Fibroblast of skin of right quadriceps (primary cell): Measurements from ENCODE around the gene CRISP2.
"Not testable (repeated sequence)": the region's sequence is repeated elsewhere in the genome, so short reads cannot be mapped to it uniquely, and the experiment has no call there.

ENCODE experiments used
- DNase-seq: peaks from one replicate; pipeline ENCODE4 v3.0.0-alpha.2; 2013

The CRISP2 gene, protein sequence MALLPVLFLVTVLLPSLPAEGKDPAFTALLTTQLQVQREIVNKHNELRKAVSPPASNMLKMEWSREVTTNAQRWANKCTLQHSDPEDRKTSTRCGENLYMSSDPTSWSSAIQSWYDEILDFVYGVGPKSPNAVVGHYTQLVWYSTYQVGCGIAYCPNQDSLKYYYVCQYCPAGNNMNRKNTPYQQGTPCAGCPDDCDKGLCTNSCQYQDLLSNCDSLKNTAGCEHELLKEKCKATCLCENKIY

DNA sequence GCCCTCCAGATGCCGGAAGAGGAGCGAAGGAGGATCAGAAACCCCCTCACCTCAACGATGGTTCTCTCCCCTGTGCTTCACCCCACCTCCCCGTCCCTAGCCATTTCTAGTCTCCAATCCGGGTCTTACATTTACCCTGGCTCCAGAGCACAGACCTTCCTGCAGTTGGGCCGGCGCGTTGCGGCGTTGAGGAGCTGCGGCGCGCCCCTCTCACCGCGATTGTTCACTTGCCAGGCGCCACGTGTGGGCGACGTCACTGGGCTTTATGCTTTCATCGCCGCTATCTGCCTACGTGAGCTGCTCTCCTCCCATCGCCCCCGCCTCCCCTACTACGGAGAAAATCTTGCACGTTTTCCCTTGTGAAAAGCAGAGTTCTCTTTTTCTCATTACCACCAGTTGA lies at the start of gene CRISP2:
Gene CRISP2 (minus strand): TSS at position 198 of the 400 bp plus-strand sequence. CDS start 4,347 bp downstream, outside the sequence.
- DNase-seq, result no peak

DNA sequence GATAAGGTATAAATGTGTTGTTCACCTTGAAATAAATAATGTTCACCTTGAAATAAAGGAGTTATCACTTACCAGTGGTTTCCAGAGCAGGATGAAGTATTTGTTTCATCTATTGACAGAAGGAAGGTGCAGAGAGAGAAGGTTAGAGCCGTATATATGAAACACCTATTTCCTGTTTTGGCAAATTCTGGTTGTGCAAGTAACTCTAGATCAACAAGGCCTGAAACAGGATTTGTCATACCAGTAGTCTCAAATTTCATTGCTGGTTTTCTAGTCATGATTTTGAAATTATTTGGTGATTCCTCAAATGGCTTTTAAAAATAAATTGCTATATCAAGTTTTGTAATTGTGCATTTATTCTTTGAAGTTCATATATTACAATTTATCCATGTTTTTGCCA lies 30.9 kb upstream of the CRISP2 start, which contains the start of gene CRISP3:
Gene CRISP3 (minus strand): TSS at position 130 of the 400 bp plus-strand sequence. CDS start 21 bp downstream, at position 109.
- no peak for DNase-seq

DNA sequence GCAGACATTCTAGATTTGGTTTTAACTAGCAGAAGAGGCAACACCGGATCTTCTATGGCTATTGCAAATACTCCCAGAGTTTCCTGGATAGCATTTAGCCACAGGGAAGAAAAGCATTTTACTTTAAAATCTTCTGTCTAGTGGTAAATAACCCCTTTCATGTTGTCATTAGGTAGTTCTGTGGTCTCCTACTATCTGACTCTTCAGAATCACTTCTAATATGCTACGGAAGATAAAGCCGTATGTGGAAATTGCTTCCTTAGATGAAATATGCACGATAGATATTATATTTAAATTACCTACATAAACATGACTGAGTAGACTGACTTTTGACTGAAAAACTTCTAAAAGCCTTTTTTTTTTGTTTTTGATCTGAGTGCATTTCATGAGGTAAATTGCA lies 30.1 kb upstream of the CRISP2 start:
- no peak for DNase-seq

DNA sequence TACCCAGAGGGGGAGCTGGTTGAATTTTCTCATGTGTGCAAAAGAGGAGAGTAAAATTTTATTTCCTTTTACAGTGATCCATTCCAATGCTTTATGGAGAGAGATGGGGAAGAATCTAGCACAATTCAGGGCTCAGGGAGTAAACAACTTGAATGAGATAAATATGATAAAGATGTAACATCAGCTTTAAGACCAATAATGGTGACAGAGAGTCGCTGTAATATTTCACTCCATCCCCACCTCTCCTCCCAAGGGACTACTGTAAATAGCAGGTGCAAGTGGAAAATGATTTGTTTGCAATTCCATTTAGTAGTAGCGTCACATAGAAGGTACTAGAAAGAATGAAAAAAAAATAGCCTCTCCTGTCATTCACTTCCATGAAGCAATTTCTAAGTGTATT lies 26.1 kb upstream of the CRISP2 start:
- DNase-seq, result no peak

DNA sequence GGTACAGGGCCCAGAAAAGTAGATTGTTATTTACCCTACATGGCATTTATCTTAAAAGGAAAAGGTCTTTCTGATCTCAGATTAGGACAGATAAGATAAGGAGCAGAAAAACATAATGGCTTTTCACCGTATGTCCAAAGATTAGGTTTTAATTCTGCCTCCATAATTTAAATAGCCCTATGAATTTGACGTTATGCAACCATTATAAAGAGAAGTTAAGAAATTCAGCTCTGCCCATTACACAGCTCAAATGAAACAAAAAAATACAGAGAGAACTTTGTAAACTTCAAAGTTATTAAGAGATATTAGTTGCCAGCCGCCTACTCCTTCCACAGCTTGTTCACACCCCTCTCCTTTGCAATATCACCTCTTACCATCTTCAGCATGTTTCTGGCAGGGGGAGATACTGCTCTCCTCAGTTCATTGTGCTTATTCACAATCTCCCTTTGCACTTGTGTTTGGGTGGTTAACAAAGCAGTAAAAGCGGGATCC lies 22.7 kb upstream of the CRISP2 start:
- DNase-seq, result no peak

DNA sequence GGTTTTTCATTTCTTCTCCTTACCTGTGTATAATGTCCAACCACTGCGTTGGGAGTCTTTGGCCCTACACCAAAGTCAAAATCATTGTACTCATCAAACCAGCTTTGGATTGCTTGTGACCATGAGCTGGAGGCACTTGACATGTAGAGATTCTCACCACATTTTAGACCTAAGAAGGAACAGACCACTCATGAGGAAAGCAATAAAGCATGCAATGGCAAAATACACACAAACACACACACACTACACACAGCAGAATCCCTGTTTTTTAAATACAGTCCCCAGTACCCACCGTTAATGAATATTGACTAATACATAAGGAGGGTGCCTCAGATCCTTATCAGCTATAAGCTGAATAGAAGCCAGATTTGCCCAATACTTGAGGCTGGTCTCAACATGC lies 20.3 kb upstream of the CRISP2 start:
- no peak for DNase-seq

DNA sequence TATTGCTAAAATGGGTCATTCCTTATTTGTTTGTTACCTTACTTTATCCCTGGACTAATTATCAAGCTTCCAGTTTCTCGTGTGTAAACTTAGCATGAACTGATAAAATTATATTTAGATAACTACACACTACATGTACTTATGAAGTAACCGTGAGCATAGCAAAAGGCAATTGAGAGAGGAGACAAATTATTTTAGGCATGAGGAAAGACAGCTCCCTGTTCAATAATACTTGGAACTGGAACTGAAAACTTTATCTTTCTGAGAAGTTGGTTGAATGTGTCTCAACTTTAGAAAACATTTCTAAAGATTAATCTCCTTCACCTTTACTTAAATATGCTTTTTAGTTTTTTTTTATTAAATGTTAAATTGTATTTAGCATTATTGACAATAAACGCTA lies 19.4 kb upstream of the CRISP2 start:
- DNase-seq, result no peak

DNA sequence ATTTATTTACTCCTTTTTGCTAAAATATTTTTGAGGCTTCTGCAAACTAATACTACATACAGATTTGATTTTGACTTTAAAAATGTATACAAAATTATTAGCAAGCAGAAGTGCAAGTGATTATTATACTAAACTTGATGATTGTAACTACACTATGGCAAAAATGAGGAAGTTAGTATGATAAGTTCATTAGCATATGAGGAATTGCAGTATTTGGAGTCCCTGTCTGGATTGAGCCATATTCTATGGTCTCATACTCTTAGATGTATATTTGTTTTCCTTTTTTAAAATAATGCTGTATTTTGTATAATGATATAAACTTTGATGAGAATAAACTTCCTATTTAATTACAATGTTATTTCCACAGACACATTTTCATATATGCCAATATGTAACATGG lies 16.9 kb upstream of the CRISP2 start:
- no peak for DNase-seq

DNA sequence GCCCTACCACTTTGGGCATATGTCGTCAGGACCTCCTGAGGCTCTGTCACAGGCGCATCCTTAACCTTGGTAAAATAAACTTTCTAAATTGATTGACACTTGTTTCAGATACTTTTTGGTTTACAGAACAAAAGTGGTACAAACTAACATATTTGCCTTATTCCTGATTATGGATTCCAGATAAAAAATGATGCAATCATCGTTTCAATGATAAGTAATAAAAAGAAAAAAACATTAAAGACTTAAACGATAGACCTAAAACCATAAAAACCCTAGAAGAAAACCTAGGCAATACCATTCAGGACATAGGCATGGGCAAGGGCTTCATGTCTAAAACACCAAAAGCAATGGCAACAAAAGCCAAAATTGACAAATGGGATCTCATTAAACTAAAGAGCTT lies 10.6 kb upstream of the CRISP2 start:
- DNase-seq, result not testable (repeated sequence)

DNA sequence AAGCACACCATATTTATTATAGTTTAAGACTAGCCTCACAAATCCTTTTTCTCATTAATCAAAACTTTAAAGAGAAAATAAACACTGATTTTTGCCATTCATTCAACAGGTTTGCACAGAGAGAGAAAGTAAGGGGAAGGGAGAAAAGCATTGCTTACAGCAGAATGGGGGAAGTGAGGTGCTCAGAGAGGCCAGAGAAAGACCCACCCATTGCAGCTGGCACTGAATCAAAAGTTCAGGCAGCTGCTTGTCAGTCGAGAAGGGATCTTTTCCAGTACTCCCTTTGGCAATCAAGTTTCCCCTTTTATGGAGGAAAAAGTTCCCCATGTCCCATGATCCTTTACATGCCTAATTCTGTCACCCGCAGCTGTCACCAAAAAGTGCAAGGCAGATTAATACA lies 8.0 kb upstream of the CRISP2 start:
- no peak for DNase-seq

DNA sequence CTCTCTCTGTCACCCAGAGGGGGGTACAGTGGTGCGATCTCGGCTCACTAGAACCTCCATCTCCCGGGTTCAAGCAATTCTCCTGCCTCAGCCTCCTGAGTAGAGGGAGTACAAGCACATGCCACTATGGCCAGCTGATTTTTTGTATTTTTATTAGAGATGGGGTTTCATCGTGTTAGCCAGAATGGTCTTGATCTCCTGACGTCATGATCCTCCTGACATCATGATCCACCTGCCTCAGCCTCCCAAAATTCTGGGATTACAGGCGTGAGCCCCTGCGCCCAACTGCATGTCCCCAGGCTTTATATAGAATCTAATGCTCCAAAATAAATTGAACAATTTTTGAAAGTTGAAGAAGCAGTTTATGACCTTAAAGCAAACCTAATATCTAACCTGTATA lies 7.0 kb upstream of the CRISP2 start:
- no peak for DNase-seq

DNA sequence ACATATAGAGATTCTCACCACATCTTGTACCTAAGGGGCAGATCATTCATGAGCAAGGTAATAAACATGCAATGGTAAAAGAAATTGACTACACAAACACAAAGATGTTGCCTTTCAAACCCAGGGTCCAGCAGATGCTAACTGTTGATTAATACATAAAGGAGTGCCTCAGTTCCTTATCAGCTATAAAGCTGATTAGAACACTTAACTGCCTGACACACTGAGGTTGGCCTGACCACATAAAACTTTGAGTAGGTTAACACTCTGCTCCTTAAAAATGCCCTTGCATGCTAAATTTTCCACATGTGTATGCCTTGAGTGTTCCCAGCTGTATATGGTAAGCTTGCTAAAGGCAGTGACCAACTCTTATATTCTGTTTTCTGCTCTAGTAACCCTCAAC lies 14.9 kb downstream of the CRISP2 start:
- no peak for DNase-seq

DNA sequence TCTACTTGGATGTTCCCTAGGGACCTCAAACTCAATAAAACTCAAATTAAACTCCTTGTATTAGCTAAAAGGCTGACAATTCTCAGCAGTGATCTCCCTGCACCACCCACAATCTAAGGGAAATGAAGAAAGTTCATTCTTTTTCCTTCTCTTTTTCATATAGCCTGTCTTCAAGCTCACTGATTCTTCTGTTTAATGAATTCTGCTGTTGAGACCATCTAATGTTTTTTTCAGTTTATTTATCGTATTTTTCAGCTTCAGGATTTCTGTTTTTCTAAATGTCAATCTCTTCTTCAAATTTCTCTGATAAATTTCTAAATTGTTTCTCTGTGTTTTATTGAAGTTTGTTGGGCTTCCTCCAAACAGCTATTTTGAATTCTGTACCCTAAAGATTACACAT lies 19.8 kb downstream of the CRISP2 start:
- DNase-seq, result no peak

DNA sequence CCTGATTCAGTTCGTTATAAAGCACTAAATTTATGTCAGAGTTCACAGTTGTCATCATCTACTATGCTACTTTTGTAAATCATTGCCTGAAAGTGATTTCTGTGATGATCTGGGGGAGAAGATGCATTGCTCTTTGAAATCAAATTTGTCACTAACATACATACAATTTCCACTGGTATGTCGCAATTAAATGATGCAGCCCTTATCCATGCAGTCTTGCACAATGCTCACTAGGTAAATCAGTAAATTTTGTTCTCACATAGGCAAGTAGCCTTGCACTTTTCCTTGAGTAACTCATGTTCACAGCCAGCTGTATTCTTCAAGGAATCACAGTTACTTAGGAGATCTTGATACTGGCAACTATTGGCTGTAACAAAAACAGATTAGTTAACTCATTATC lies 20.8 kb downstream of the CRISP2 start:
- no peak for DNase-seq

DNA sequence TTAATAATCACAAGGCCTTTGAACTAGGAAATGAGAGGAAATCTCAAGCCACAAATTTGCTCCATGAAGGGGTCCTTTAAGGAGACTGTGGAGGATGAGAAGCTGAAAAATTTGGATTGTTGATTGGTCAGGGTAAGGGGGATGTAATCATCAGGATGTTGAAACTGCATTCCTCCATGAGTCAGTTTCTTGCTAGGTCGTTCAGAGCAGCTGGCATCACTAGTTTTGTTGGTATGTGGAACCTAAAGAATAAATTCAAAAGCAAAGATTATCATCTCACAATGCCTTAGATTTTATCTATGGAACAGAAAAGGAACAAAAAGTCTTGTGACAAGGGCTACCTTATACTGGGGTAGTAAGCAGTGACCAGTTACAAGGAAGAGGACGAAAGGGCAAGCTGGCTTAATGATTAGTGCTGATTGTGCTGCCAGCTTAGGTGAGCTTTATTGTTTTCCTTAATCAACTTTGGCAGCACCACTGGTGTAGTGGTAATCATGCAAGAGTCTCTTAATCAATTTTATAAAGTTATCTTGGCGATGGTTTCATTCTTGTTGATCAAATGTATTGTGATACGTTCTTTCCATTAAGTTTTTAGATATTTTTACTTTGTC lies 36.6 kb downstream of the CRISP2 start:
- DNase-seq, result peak; percentile 54

DNA sequence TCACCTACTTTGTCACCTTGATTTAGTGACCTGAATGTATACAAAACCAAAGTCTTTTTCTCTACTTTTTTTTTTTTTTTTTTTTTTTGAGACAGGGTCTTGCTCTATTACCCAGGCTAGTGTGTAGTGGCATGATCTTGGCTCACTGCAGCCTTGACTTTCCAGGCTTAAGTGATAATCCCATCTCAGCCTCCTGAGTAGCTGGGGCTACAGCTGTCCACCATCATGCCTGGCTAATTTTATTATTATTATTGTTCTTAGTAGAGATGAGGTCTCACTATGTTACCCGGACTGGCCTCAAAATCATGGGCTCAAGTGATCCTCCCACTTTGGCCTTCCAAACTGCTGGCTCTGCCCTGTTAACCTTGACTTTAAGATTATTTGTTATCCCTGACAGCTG lies 37.5 kb downstream of the CRISP2 start:
- no peak for DNase-seq

DNA sequence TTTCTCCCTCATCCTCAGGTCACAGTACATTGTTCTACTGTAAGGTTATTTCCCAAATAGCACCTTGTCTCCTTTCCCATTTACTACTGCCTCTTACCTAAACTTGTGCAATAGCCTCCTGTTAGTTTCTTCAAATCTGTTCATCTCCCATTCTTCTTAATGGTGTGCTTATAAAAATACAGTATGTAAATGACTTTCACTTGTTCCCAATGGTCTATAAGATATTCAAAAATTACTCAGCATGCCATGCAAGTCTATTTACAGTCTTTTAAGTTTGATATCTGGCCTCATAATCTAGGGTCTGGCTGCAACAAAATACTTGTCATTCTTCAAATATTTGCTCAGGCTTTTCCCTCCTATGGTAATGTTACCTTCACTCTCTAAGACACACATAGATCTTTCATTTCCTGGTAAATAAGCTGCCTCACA lies 45.2 kb downstream of the CRISP2 start:
- no peak for DNase-seq

DNA sequence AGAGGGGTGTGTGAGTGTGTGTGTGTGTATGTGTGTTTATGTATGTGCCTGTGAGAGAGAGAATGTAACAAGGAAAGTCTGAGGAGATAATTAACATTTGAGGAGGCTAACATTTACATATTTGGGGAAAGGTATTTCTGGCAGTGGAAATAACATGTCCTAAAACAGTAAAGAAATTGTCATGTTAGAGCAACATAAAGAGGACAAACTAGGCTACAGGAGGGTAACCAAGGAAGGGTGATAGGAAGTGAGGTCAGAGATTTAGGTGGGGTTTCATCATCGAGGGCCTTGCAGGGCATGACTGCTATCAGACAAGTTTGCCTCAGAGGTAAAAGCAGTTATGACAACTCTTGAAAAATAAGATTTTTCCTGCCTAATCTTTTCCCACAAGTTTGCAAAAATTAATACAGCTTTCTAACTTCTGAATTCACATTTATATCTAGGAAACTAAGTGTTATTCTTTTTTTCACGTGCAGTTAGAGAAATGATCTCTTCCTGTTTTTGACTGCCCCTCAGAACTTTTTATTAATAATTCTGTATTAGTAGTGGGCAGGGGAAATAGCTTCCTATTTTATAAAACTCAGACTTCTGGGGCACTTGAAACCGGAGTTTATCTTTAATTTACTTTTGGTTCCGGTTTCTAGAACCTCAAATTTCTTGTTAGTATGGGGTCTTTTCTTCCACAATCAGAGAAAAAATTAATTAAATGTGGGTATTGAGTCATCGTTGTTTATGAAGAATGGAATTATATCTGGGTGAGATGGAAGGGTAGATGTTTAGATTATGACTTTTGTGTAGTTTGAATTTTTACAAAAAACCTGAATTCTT lies 46.2 kb downstream of the CRISP2 start:
- DNase-seq, result no peak

DNA sequence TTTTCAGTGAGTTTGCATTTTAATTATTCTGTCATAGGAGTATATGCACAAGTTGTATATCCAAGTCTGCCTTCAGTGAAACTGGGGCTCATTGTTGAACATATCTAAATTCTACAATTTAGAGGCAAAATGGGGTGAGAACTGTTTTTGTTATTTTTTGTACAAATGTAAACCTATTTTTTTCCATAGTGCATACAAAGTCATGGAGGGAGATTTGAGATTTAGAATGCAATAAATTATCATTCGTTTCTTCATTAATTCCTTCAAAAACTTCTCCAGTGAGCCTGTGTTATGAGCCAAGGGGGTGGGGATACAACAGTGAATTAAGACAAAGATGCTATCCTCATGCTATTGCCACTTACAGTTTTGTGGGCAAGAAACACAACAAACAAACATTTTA lies 46.9 kb downstream of the CRISP2 start:
- DNase-seq, result no peak

DNA sequence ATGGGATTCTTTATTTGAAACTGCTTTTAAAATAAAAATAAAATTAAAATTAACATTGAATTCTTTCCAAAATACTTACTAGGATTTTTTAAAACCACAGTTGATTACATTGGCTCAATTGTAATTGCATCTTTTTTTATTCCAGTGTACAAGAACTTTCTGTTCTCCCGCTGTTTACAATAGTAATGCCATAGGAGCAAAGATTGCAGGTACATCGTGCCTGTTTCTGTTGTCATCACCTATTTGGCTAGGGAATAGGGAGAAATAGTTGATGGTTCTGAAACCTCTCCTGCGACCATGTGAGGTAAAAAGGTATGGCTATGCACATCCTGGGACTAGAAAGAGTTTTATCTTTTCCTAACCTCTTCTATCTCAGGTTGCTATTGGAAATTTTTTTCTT lies 48.5 kb downstream of the CRISP2 start:
- DNase-seq, result no peak

DNA sequence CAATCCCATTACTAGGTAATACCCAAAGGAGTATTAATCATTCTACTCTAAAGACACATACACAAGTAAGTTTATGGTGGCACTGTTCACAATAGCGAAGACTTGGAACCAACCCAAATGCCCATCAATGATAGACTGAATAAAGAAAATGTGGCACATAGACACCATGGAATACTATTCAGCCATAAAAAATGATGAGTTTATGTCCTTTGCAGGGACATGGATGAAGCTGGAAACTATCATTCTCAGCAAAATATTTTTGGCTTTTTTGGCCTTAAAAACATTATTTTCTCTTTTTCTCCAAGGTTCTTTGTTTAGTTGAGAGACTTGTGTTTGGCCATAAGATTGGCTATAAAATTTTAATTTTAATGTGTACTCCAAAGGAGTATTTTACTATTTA lies 49.3 kb downstream of the CRISP2 start:
- DNase-seq, result not testable (repeated sequence)

DNA sequence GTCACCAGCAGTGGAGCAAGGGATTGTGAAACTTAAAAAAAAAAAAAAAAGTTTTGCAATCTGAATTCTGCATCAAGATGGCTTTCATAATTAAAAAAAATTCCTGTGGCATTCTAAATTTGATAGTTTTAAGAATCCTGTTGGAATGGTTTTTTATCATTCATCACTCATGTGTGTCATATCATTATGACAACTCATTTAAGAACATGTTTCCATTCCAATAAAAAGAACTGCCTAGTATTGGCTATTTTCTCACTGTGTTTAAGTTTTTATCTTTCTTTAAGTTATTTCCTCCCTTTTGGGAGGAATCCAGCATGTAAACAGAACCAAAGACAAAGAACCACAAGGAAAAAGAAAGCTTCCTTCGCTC lies 50.5 kb downstream of the CRISP2 start:
- DNase-seq, result no peak

DNA sequence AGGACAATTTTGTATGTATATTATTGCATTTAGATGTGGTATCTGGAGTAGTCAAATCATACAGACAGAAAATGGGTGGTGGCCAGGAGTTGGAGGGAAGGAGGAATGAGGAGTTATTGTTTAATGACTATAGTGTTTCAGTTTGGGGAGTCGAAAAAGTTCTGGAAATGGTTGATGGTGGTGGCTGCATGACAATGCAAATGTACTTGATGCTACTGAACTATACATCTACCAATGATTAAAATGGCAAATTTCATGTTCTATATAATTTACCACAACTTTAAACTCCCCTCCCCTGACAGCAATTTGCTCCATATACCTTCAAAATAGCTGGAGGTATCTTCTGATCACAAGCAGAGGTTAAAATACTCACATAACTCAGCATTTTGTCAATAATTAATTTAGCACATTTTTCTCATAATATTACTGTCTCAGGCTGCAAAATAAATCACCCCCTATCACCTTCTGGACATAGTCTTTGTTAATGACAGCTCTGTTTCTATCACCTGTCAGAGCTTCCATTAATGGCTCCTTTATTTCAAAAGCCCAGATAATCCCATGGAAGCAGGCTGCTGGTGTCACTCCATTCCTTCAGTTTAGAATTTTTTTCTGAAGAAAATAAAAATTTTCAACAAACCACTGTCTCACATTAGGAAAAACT lies 51.0 kb downstream of the CRISP2 start:
- no peak for DNase-seq
